Measurements from ENCODE around the gene CDK14.
"Not testable (repeated sequence)": the region's sequence is repeated elsewhere in the genome, so short reads cannot be mapped to it uniquely, and the experiment has no call there.

CDK14 gene

GRCh38 chr7:90723866-90724265 lies 127.7 kb downstream of the CDK14 start:
- no peak for DNase-seq

- no peak for DNase-seq
These were observed 130.0 kb downstream of the CDK14 start for GRCh38 chr7:90726120-90726519.

GRCh38 chr7:90726623-90727022 lies 130.5 kb downstream of the CDK14 start:
- no peak for DNase-seq

GRCh38 chr7:90727412-90727811 lies 131.3 kb downstream of the CDK14 start:
- DNase-seq = no peak

- DNase-seq = no peak
These were observed 132.4 kb downstream of the CDK14 start for GRCh38 chr7:90728568-90728967.

GRCh38 chr7:90735611-90736280 lies 139.6 kb downstream of the CDK14 start:
- DNase-seq = not testable (repeated sequence)

GRCh38 chr7:90736316-90736715 lies 140.2 kb downstream of the CDK14 start:
- DNase-seq = no peak

- DNase-seq = peak; percentile 8
These were observed 141.1 kb downstream of the CDK14 start for GRCh38 chr7:90736968-90737939.

- no peak for DNase-seq
These were observed 142.1 kb downstream of the CDK14 start for GRCh38 chr7:90738249-90738648.

GRCh38 chr7:90739716-90740115 lies 143.6 kb downstream of the CDK14 start:
- no peak for DNase-seq

GRCh38 chr7:90740386-90740785 lies 144.3 kb downstream of the CDK14 start:
- no peak for DNase-seq

- DNase-seq = no peak
These were observed 147.5 kb downstream of the CDK14 start for GRCh38 chr7:90743626-90744025.

GRCh38 chr7:90747516-90747915 lies 151.4 kb downstream of the CDK14 start:
- no peak for DNase-seq

GRCh38 chr7:90749262-90749661 lies 153.1 kb downstream of the CDK14 start:
- no peak for DNase-seq

- DNase-seq = no peak
These were observed 153.7 kb downstream of the CDK14 start for GRCh38 chr7:90749774-90750173.

GRCh38 chr7:90751595-90751994 lies 155.5 kb downstream of the CDK14 start:
- no peak for DNase-seq

- DNase-seq = no peak
These were observed 155.9 kb downstream of the CDK14 start for GRCh38 chr7:90752051-90752450.

- no peak for DNase-seq
These were observed 158.9 kb downstream of the CDK14 start for GRCh38 chr7:90755041-90755440.

- no peak for DNase-seq
These were observed 160.2 kb downstream of the CDK14 start for GRCh38 chr7:90756366-90756765.

- DNase-seq = not testable (repeated sequence)
These were observed 161.4 kb downstream of the CDK14 start for GRCh38 chr7:90757565-90757950.

GRCh38 chr7:90758933-90759562 lies 162.9 kb downstream of the CDK14 start:
- no peak for DNase-seq

GRCh38 chr7:90759710-90760109 lies 163.6 kb downstream of the CDK14 start:
- DNase-seq = no peak

GRCh38 chr7:90760892-90761291 lies 164.8 kb downstream of the CDK14 start:
- no peak for DNase-seq

- no peak for DNase-seq
These were observed 165.5 kb downstream of the CDK14 start for GRCh38 chr7:90761584-90761983.

Data from CD4-positive, alpha-beta T cell treated with Interleukin-21 for 1 hour (primary cell).